Immature natural killer cell (primary cell): ENCODE results near the gene CCDC144A. TPM values are rescaled to one million over a fixed set of nuclear protein-coding genes. Genes with fewer than 3 reads are reported as not detected.
"Not testable (repeated sequence)": the region's sequence is repeated elsewhere in the genome, so short reads cannot be mapped to it uniquely, and the experiment has no call there.

Experiments
- DNase-seq, 3 donors: peaks; one replicate each; pipeline ENCODE4 v3.0.0; 2022; ENCODE audit warnings: mixed read lengths in 1 of 3
- H3K27ac Mint-ChIP-seq, 6 donors: one replicate each; pipeline ENCODE4 v1.8.0; 2020; ENCODE audit warnings: mixed read lengths in 6 of 6, mild to moderate bottlenecking in 5 of 6, inconsistent platforms in 4 of 6, moderate library complexity in 3 of 6
- H3K27me3 Mint-ChIP-seq, 3 donors: one replicate each; pipeline ENCODE4 v1.8.0; 2020 to 2021; ENCODE audit warnings: low read depth in 3 of 3, mild to moderate bottlenecking in 3 of 3, mixed read lengths in 3 of 3, moderate library complexity in 3 of 3, inconsistent platforms in 1 of 3
- H3K36me3 Mint-ChIP-seq, 3 donors: one replicate each; pipeline ENCODE4 v1.8.0; 2020; ENCODE audit warnings: mixed read lengths in 3 of 3, inconsistent platforms in 2 of 3, mild to moderate bottlenecking in 2 of 3
- H3K4me1 Mint-ChIP-seq, 2 donors: one replicate each; pipeline ENCODE4 v1.8.0; 2020; ENCODE audit warnings: inconsistent platforms in 2 of 2, mild to moderate bottlenecking in 2 of 2, mixed read lengths in 2 of 2, moderate library complexity in 1 of 2
- H3K4me3 Mint-ChIP-seq, 5 donors: one replicate each; pipeline ENCODE4 v1.8.0; 2020; ENCODE audit warnings: mild to moderate bottlenecking in 5 of 5, mixed read lengths in 5 of 5, inconsistent platforms in 3 of 5, moderate library complexity in 3 of 5
- H3K9me3 Mint-ChIP-seq, 6 donors: one replicate each; pipeline ENCODE4 v1.8.0; 2020; ENCODE audit warnings: mild to moderate bottlenecking in 6 of 6, mixed read lengths in 6 of 6, inconsistent platforms in 4 of 6, moderate library complexity in 3 of 6
- polyA plus RNA-seq, 3 donors: library from polyadenylated mRNA; unstranded; fragments of 300-500 nt; fragmentation: Illumina TruSeq; gene quantifications; one replicate each; pipeline ENCODE4 v1.2.3, GENCODE V29; 2021

CCDC144A gene
- polyA plus RNA-seq, 3 donors from 2014 or later: 0.12 to 0.74 TPM; not detected in 1

DNA sequence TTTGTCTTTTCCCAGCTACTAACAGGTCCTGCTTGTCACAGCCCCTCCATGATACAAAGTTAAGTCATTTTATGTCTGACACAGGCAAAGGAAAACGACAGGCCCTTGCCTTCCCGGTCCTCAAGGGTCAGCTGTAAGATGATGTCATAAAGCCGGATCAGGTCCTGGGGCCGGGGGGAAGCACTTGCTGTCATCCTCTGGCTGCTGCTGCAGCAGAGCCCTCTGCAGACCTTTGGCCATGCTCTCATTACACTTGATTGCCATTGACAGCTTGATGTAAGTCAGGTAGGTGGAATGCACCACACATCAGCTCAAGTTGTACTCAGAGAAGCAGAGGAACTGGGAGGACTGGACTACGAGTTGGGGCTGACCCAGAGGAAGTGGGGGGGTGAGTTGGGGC lies 97.8 kb downstream of the CCDC144A start:
- H3K27me3 Mint-ChIP-seq, H3K27ac Mint-ChIP-seq, H3K4me1 Mint-ChIP-seq, H3K9me3 Mint-ChIP-seq, H3K36me3 Mint-ChIP-seq, H3K4me3 Mint-ChIP-seq, DNase-seq: not testable (repeated sequence)

DNA sequence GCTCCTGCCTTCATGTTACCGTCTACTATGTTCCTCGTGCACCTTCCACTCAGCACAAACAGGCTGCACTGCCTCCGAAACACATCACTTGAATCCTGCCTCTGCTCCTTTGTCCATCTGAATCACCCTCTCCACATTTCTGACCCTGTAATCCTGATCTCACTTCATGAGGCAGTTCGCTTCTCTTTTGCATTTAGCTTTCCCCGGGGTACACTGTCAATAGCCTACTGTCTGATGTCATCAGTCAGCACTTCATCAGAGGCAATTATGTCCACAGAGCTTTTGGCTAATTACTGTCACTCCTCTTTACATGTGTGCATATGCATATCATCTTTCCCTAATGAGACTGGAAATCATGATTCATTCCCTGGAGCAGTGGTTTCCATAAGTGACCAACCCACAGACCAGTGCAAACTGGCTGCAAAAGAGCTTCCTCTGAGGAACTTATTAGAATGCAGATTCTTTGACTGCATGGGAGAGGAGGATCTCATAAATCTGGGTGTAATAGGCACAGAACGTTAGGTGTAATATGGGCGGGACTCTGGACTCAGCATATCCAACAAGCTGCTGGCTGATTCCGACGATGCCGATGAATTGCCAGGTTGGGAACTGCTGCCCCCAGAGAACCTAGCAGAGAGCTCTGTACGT lies 99.0 kb downstream of the CCDC144A start:
- H3K27ac Mint-ChIP-seq, DNase-seq, H3K36me3 Mint-ChIP-seq, H3K27me3 Mint-ChIP-seq, H3K4me3 Mint-ChIP-seq, H3K9me3 Mint-ChIP-seq, H3K4me1 Mint-ChIP-seq: not testable (repeated sequence)

GRCh38 chr17:16789622-16790021 lies 99.6 kb downstream of the CCDC144A start:
- not testable (repeated sequence) for H3K27me3 Mint-ChIP-seq, H3K9me3 Mint-ChIP-seq, H3K4me3 Mint-ChIP-seq, H3K4me1 Mint-ChIP-seq, DNase-seq, H3K36me3 Mint-ChIP-seq, H3K27ac Mint-ChIP-seq

GRCh38 chr17:16790313-16790871 lies 100.4 kb downstream of the CCDC144A start:
- H3K36me3 Mint-ChIP-seq, H3K9me3 Mint-ChIP-seq, H3K27ac Mint-ChIP-seq, H3K27me3 Mint-ChIP-seq, H3K4me3 Mint-ChIP-seq, DNase-seq, H3K4me1 Mint-ChIP-seq: not testable (repeated sequence)

- H3K36me3 Mint-ChIP-seq, H3K4me1 Mint-ChIP-seq, H3K9me3 Mint-ChIP-seq, H3K27me3 Mint-ChIP-seq, H3K27ac Mint-ChIP-seq, DNase-seq, H3K4me3 Mint-ChIP-seq: not testable (repeated sequence)
These were observed 104.2 kb downstream of the CCDC144A start for GRCh38 chr17:16794215-16794614.

DNA sequence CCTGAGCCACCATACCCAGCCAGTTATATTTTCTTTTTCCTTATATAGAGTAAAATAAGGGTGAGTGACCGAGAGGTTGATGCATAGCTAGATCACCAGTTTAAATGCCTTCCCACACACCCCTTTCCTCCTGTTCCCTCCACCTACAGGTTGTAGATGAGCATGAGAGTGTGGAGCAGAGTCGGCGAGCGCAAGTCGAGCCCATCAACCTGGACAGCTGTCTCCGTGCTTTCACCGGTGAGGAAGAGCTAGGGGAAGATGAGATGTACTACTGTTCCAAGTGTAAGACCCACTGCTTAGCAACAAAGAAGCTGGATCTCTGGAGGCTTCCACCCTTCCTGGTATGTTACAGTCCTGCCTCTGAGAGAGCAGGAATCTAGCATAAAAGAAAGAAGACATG lies 105.9 kb downstream of the CCDC144A start:
- H3K27me3 Mint-ChIP-seq, DNase-seq, H3K27ac Mint-ChIP-seq, H3K36me3 Mint-ChIP-seq, H3K4me1 Mint-ChIP-seq, H3K9me3 Mint-ChIP-seq, H3K4me3 Mint-ChIP-seq: not testable (repeated sequence)

GRCh38 chr17:16804851-16805250 lies 114.8 kb downstream of the CCDC144A start:
- not testable (repeated sequence) for H3K27ac Mint-ChIP-seq, H3K4me3 Mint-ChIP-seq, H3K36me3 Mint-ChIP-seq, H3K9me3 Mint-ChIP-seq, H3K27me3 Mint-ChIP-seq, DNase-seq, H3K4me1 Mint-ChIP-seq

DNA sequence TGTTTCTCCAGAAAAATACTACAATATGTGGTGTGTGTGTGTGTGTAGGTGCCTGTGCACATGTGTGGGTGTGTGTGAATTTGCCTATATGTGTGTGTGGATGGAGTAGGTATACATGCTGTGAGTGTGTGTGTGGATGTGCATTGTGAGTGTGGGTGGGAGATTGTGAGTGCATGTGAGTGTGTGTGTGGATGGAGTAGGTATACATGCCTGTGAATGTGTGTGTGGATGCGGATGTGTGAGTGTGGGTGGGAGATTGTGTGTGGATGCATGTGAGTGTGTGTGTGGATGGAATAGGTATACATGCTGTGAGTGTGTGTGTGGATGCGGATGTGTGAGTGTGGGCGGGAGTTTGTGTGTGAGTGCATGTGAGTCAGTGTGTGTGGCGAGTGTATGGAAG lies 116.6 kb downstream of the CCDC144A start:
- not testable (repeated sequence) for DNase-seq, H3K9me3 Mint-ChIP-seq, H3K4me1 Mint-ChIP-seq, H3K4me3 Mint-ChIP-seq, H3K27me3 Mint-ChIP-seq, H3K36me3 Mint-ChIP-seq, H3K27ac Mint-ChIP-seq

DNA sequence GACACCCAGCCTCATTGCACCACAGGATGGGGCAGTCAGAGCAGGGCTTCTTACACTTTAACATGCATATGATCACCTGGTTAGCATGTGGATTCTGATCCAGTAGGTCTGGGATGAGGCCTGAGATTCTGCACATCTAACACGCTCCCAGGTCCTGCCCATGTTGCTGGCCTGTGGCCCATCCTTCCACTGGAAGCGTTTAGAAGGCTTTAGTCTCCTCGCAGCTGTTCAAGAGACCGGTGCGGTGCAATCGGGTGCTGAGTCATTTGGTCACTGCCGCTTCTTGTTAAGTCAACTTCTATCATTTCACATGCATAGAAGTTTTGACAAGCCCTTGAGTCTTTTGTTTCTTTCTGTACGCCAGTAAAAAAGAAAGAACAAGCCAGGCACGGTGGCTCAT lies 117.6 kb downstream of the CCDC144A start:
- H3K27ac Mint-ChIP-seq, H3K27me3 Mint-ChIP-seq: not testable (repeated sequence)

DNA sequence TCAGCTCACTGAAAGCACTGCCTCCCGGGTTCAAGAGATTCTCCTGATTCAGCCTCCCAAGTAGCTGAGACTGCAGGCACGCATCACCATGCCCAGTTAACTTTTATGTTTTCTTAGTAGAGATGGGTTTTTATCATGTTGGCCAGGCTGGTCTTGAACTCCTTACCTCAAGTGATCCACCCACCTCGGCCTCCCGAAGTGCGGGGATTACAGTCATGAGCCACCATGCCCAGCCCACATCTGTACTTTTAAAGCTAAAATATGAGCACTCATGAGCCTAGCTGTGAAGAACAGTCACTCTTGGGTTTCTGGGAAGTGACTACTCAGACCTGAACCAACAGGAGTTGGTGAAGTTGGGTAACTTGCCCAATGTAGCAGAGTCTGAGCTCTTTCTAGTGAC lies 120.2 kb downstream of the CCDC144A start:
- H3K27ac Mint-ChIP-seq, H3K4me1 Mint-ChIP-seq, H3K9me3 Mint-ChIP-seq, DNase-seq, H3K36me3 Mint-ChIP-seq, H3K27me3 Mint-ChIP-seq, H3K4me3 Mint-ChIP-seq: not testable (repeated sequence)

More for the DNA sequence above, 117.6 kb downstream of the CCDC144A start:
- H3K4me3 Mint-ChIP-seq, DNase-seq, H3K9me3 Mint-ChIP-seq, H3K4me1 Mint-ChIP-seq, H3K36me3 Mint-ChIP-seq: not testable (repeated sequence)

DNA sequence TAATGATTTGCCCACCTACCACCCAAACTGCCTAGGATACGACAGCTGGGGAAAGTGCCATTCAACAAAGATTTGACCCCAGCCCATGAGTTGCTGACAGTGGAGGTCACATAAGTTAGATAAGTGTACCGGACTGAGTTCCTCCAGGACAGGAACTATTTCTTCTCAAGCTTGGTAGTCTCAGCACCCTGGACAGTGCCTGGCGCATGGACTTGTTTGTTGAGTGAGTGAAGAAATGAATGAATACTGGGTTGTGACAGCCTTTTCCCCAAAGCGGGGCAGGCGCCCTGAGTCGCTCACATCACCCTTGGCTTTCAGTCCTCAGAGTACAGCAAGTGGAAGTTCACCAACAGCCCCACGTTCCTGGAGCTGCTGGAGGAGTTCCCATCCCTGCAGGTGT lies 122.1 kb downstream of the CCDC144A start:
- not testable (repeated sequence) for H3K4me1 Mint-ChIP-seq, H3K27ac Mint-ChIP-seq, H3K27me3 Mint-ChIP-seq, H3K4me3 Mint-ChIP-seq, DNase-seq, H3K9me3 Mint-ChIP-seq, H3K36me3 Mint-ChIP-seq

GRCh38 chr17:16814439-16814838 lies 124.4 kb downstream of the CCDC144A start:
- Mint-ChIP-seq H3K4me3 (no peak overlapping the region), H3K36me3 (no peaks in the 10 kb centered on the region), H3K4me1 (no peaks in the 10 kb centered on the region)

GRCh38 chr17:16817201-16817600 lies 127.2 kb downstream of the CCDC144A start:
- Mint-ChIP-seq H3K27me3 (peaks cover 2 to 10% (median 4%) of the 10 kb centered on the region in 3 donors), H3K4me1 (no peaks in the 10 kb centered on the region), H3K27ac (no peak overlapping the region)

More at GRCh38 chr17:16814439-16814838, 124.4 kb downstream of the CCDC144A start:
- no peak for DNase-seq
- Mint-ChIP-seq H3K27ac (no peak overlapping the region), H3K27me3 (peaks cover 2 to 7% (median 5%) of the 10 kb centered on the region in 3 donors), H3K9me3 (no peaks in the 10 kb centered on the region)

DNA sequence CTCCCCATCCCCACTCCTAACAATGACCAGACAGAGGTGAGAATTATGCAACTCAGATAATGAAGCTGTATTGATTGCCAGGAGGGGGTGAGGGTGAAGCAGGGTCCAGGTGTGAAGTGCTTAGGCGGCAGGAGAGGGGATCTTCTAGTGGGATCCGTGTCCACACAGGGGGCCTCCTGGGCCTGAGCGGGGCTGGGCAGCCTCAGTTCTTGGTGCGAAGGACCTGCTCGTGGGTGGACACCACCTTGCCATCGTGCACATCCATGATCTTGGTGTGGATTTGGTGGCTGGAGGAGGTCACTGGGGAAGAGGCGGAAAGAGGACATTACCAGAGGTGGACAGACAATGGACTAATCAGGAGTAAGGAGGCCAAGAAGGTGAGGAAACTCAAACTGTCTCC lies 127.9 kb downstream of the CCDC144A start:
- H3K36me3 Mint-ChIP-seq, H3K27ac Mint-ChIP-seq, H3K9me3 Mint-ChIP-seq, H3K4me1 Mint-ChIP-seq, DNase-seq, H3K4me3 Mint-ChIP-seq, H3K27me3 Mint-ChIP-seq: not testable (repeated sequence)

More at GRCh38 chr17:16817201-16817600, 127.2 kb downstream of the CCDC144A start:
- Mint-ChIP-seq H3K36me3 (no peaks in the 10 kb centered on the region), H3K4me3 (no peak overlapping the region), H3K9me3 (no peaks in the 10 kb centered on the region)
- DNase-seq: no peak

GRCh38 chr17:16818340-16818739 lies 128.3 kb downstream of the CCDC144A start:
- Mint-ChIP-seq H3K4me1 (no peaks in the 10 kb centered on the region), H3K9me3 (no peaks in the 10 kb centered on the region), H3K27ac (no peak overlapping the region), H3K4me3 (no peak overlapping the region), H3K27me3 (peaks cover 2 to 10% (median 4%) of the 10 kb centered on the region in 3 donors), H3K36me3 (no peaks in the 10 kb centered on the region)
- no peak for DNase-seq
